Endothelial cell of umbilical vein (primary cell): Measurements from ENCODE around the gene MALRD1. TPM values are rescaled to one million over a fixed set of nuclear protein-coding genes. Genes with fewer than 3 reads are reported as not detected.

Source experiments
- BruUV-seq: library from RNA; stranded (reverse); fragments of 400-500 nt; replicated peaks from 2 replicates; lab custom pipeline; 2021; lab: Mats Ljungman, UMichigan
- CTCF ChIA-PET: fragments of 300-600, 350-600 bp; sonication (Branson Sonifier 250); formaldehyde crosslinking; loops from one replicate; lab custom pipeline; 2021; ENCODE audit warnings: antibody characterized with exemption, inconsistent platforms; lab: Charles Lee
- POLR2A ChIA-PET: fragments of 300-600, 350-600 bp; sonication (Branson Sonifier 250); formaldehyde crosslinking; loops from one replicate; lab custom pipeline; 2021; ENCODE audit warnings: antibody characterized with exemption, inconsistent platforms; lab: Charles Lee
- DNase-seq: peaks from one replicate; pipeline ENCODE4 v3.0.0-alpha.2; 2011; ENCODE audit warnings: low read depth, low spot score
- FAIRE-seq: peaks from 2 replicates; lab custom pipeline; 2011; peaks lifted over from hg19 to GRCh38; lab: Jason Lieb, UNC
- H2AFZ ChIP-seq: 2 replicates; pipeline ENCODE4 v1.6.0; 2012; ENCODE audit warnings: low read depth, low read length, control low read depth, inconsistent platforms
- H3K27ac ChIP-seq: 2 replicates; pipeline ENCODE4 v1.5.1; 2011; ENCODE audit warnings: low read depth, mild to moderate bottlenecking, control low read depth, low read length, moderate library complexity; ENCODE audit not compliant: insufficient read depth
- H3K27me3 ChIP-seq, 2 experiments: 2 replicates each; pipeline versions ENCODE4 v1.6.0 to v1.6.1; 2011; ENCODE audit warnings: low read length in 2 of 2, mixed read lengths in 1 of 2; ENCODE audit not compliant: control insufficient read depth in 2 of 2, insufficient read depth in 2 of 2
- H3K36me3 ChIP-seq, 2 experiments: 2 replicates in 1 of 2; 3 replicates in 1 of 2; pipeline ENCODE4 v1.5.1; 2011; ENCODE audit warnings: low read length in 2 of 2, mild to moderate bottlenecking in 1 of 2, moderate library complexity in 1 of 2; ENCODE audit not compliant: control insufficient read depth in 2 of 2, insufficient read depth in 2 of 2; ENCODE audit errors: extremely low read depth in 1 of 2
- H3K4me1 ChIP-seq: 3 replicates; pipeline ENCODE4 v1.5.1; 2011; ENCODE audit warnings: mild to moderate bottlenecking, low read length; ENCODE audit not compliant: control insufficient read depth, insufficient read depth; ENCODE audit errors: extremely low read depth
- H3K4me2 ChIP-seq: 2 replicates; pipeline ENCODE4 v1.6.1; 2011; ENCODE audit warnings: low read length, control low read depth, mixed read lengths; ENCODE audit not compliant: insufficient read depth
- H3K4me3 ChIP-seq, 3 experiments: fragments of 200-600 bp in 1 of 3; sonication (generic), shearing (Covaris generic) in 1 of 3; replicated peaks in 1 of 3; 2 replicates each; pipeline ENCODE4 v1.5.1; 2011 to 2016; ENCODE audit warnings: control low read depth in 3 of 3, low read length in 3 of 3, mild to moderate bottlenecking in 2 of 3, inconsistent platforms in 1 of 3, low read depth in 1 of 3, moderate library complexity in 1 of 3; ENCODE audit not compliant: insufficient read depth in 1 of 3
- H3K79me2 ChIP-seq: 2 replicates; pipeline ENCODE4 v1.6.0; 2012; ENCODE audit warnings: low read length, inconsistent platforms; ENCODE audit not compliant: control insufficient read depth, insufficient read depth
- H3K9ac ChIP-seq: replicated peaks from 2 replicates; pipeline ENCODE3; 2011; ENCODE audit warnings: low read length, control low read depth; ENCODE audit not compliant: insufficient read depth; ENCODE audit errors: extremely low read depth
- H3K9me1 ChIP-seq: replicated peaks from 3 replicates; pipeline ENCODE4 v1.6.0; 2011; ENCODE audit warnings: mild to moderate bottlenecking, low read length; ENCODE audit not compliant: control insufficient read depth, insufficient read depth; ENCODE audit errors: extremely low read depth
- H3K9me3 ChIP-seq: replicated peaks from 2 replicates; pipeline ENCODE4 v1.5.1; 2012; ENCODE audit warnings: low read length, inconsistent platforms; ENCODE audit not compliant: control insufficient read depth, insufficient read depth
- H4K20me1 ChIP-seq: replicated peaks from 2 replicates; pipeline ENCODE3; 2011; ENCODE audit warnings: mild to moderate bottlenecking, low read length; ENCODE audit not compliant: control insufficient read depth, insufficient read depth; ENCODE audit errors: extremely low read depth
- CTCF ChIP-seq, 2 donors: IDR thresholded peaks; 1 replicate in 1 of 2; 2 replicates in 1 of 2; pipeline ENCODE4 v1.5.1; 2011; ENCODE audit warnings: low read length in 2 of 2, mild to moderate bottlenecking in 2 of 2, moderate library complexity in 2 of 2, control low read depth in 1 of 2, inconsistent platforms in 1 of 2, low read depth in 1 of 2; ENCODE audit not compliant: insufficient read depth in 1 of 2; ENCODE audit errors: extremely low read depth in 1 of 2
- EZH2 ChIP-seq: IDR thresholded peaks from 2 replicates; pipeline ENCODE4 v1.6.1; 2012; ENCODE audit warnings: borderline replicate concordance, low read depth, mild to moderate bottlenecking, moderate library complexity, low read length, inconsistent platforms; ENCODE audit not compliant: severe bottlenecking
- FOS ChIP-seq: IDR thresholded peaks from 2 replicates; pipeline ENCODE4 v1.6.1; 2011; ENCODE audit warnings: mild to moderate bottlenecking, low read length, moderate library complexity, borderline replicate concordance; ENCODE audit not compliant: insufficient read depth
- GATA2 ChIP-seq: IDR thresholded peaks from 2 replicates; pipeline ENCODE4 v1.7.0; 2011; ENCODE audit warnings: low read depth, mild to moderate bottlenecking, moderate library complexity, mixed read lengths, low read length; ENCODE audit not compliant: insufficient read length, insufficient read depth
- JUN ChIP-seq: IDR thresholded peaks from 2 replicates; pipeline ENCODE4 v1.6.1; 2011; ENCODE audit warnings: borderline replicate concordance, low read depth; ENCODE audit not compliant: insufficient read length, insufficient read depth
- MAX ChIP-seq: IDR thresholded peaks from 2 replicates; pipeline ENCODE4 v1.6.1; 2011; ENCODE audit not compliant: insufficient read depth, insufficient read length
- MYC ChIP-seq: IDR thresholded peaks from one replicate; pipeline ENCODE4 v1.6.1; 2011; ENCODE audit warnings: mild to moderate bottlenecking, low read depth, low read length
- POLR2A ChIP-seq: IDR thresholded peaks from 2 replicates; pipeline ENCODE4 v1.6.1; 2012; ENCODE audit warnings: low read depth, mild to moderate bottlenecking, control low read depth, low read length
- POLR2AphosphoS5 ChIP-seq: IDR thresholded peaks from 2 replicates; pipeline ENCODE4 v1.6.1; 2012; ENCODE audit warnings: low read depth, mild to moderate bottlenecking, control low read depth, low read length, moderate library complexity; ENCODE audit not compliant: insufficient read depth
- dilution Hi-C: fragments of 300-500 bp; cut with MboI; formaldehyde crosslinking; loops from one replicate; pipeline ENCODE4 v1.15.0; 2019; ENCODE audit warnings: low sequenced_read_pairs; ENCODE audit not compliant: extremely low pct_ligation_motif_present
- intact Hi-C: fragments of 100-400 bp; cut with micrococcal nuclease; formaldehyde crosslinking; loops from one replicate; pipeline ENCODE4 v1.10.0; 2022
- polyA plus RNA-seq, 4 experiments: library from polyadenylated mRNA; depleted of rRNA in 3 of 4; stranded (reverse) in 3 of 4; unstranded in 1 of 4; fragments of >200 nt; gene quantifications; 2 replicates each; pipeline versions ENCODE4 v1.2.1 to v1.2.3, GENCODE V29; 2011 to 2012; ENCODE audit warnings: missing spikeins in 1 of 4
- total RNA-seq: library from RNA; stranded (reverse); gene quantifications from 2 replicates; pipeline ENCODE4 v1.2.3, GENCODE V29; 2021

Gene MALRD1
- total and polyA plus RNA-seq, 2 donors (not counting 3 experiments of a cell fraction or from before 2014, with no cell fraction given), result not detected

- Histone ChIP-seq H3K27me3 (no peaks in the 10 kb centered on the region), H3K9me1 (no peaks in the 10 kb centered on the region), H3K4me3 (no peak overlapping the region), H3K4me2 (no peak overlapping the region), H4K20me1 (no peaks in the 10 kb centered on the region), H3K9ac (no peak overlapping the region), H2AFZ (no peak overlapping the region), H3K4me1 (no peaks in the 10 kb centered on the region), H3K79me2 (no peaks in the 10 kb centered on the region), H3K27ac (no peak overlapping the region), H3K9me3 (peaks cover 4% of the 10 kb centered on the region), H3K36me3 (no peaks in the 10 kb centered on the region)
- FAIRE-seq (no peak), DNase-seq (no peak)
- intact Hi-C loops, result no loop called here
- TF ChIP-seq FOS (no peak), POLR2AphosphoS5 (no peak), MYC (no peak), CTCF (IDR thresholded peaks at IDR 0.05; ENCODE audit: extremely low read depth in 1 of 2, insufficient read depth in 1 of 2, low read depth in 1 of 2, low read length in 2 of 2) (no peak), JUN (no peak), MAX (no peak), EZH2 (no peak), GATA2 (no peak), POLR2A (no peak)
- no TSS peak for BruUV-seq
- dilution Hi-C loops, result no loop called here
- ChIA-PET POLR2A (no interaction called here), CTCF (no interaction called here)
Measured at GRCh38 chr10:19710600-19710999, 662.0 kb downstream of the MALRD1 start.
